ENCODE data around the gene CILP.

- TF ChIP-seq POLR2AphosphoS5 (IDR thresholded peaks at IDR 0.05; ENCODE audit: low read depth) (no peak), CTCF (conservative IDR thresholded peaks at IDR 0.05; ENCODE audit: low read depth in 2 of 2) (no peak), EZH2 (IDR thresholded peaks at IDR 0.05; ENCODE audit: low read depth, unreplicated experiment) (no peak), EZH2phosphoT487 (IDR thresholded peaks at IDR 0.05; ENCODE audit: unreplicated experiment) (no peak), ETS1 (IDR thresholded peaks at IDR 0.05) (no peak), CREB1 (CRISPR knock-in tag; IDR thresholded peaks at IDR 0.05; ENCODE audit: low read depth) (no peak), JUNB (IDR thresholded peaks at IDR 0.05; ENCODE audit: unreplicated experiment) (no peak), NANOG (IDR thresholded peaks at IDR 0.05; ENCODE audit: borderline replicate concordance) (no peak)
- TF ChIP-seq, protein P1, sequence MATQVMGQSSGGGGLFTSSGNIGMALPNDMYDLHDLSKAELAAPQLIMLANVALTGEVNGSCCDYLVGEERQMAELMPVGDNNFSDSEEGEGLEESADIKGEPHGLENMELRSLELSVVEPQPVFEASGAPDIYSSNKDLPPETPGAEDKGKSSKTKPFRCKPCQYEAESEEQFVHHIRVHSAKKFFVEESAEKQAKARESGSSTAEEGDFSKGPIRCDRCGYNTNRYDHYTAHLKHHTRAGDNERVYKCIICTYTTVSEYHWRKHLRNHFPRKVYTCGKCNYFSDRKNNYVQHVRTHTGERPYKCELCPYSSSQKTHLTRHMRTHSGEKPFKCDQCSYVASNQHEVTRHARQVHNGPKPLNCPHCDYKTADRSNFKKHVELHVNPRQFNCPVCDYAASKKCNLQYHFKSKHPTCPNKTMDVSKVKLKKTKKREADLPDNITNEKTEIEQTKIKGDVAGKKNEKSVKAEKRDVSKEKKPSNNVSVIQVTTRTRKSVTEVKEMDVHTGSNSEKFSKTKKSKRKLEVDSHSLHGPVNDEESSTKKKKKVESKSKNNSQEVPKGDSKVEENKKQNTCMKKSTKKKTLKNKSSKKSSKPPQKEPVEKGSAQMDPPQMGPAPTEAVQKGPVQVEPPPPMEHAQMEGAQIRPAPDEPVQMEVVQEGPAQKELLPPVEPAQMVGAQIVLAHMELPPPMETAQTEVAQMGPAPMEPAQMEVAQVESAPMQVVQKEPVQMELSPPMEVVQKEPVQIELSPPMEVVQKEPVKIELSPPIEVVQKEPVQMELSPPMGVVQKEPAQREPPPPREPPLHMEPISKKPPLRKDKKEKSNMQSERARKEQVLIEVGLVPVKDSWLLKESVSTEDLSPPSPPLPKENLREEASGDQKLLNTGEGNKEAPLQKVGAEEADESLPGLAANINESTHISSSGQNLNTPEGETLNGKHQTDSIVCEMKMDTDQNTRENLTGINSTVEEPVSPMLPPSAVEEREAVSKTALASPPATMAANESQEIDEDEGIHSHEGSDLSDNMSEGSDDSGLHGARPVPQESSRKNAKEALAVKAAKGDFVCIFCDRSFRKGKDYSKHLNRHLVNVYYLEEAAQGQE (IDR thresholded peaks at IDR 0.05; ENCODE audit: unreplicated experiment): no peak
These were observed 7.9 kb upstream of the CILP start for GRCh38 chr15:65219137-65219536.
